HUES64 (cell line): ENCODE data around the gene GNB1L.
"Not testable (repeated sequence)": the region's sequence is repeated elsewhere in the genome, so short reads cannot be mapped to it uniquely, and the experiment has no call there.

ENCODE experiments used
- H3K27ac ChIP-seq: 2 replicates; pipeline ENCODE4 v1.7.0; 2013; ENCODE audit warnings: low read depth, low read length, inconsistent platforms
- H3K27me3 ChIP-seq: 2 replicates; pipeline ENCODE4 v1.6.1; 2013; ENCODE audit warnings: mild to moderate bottlenecking, low read length; ENCODE audit not compliant: insufficient read depth
- H3K36me3 ChIP-seq: 2 replicates; pipeline ENCODE4 v1.6.1; 2013; ENCODE audit warnings: mild to moderate bottlenecking, low read length; ENCODE audit not compliant: insufficient read depth
- H3K4me1 ChIP-seq: 2 replicates; pipeline ENCODE4 v1.6.1; 2013; ENCODE audit warnings: mild to moderate bottlenecking, low read length, moderate library complexity; ENCODE audit not compliant: insufficient read depth
- H3K4me3 ChIP-seq: 2 replicates; pipeline ENCODE4 v1.5.1; 2013; ENCODE audit warnings: mild to moderate bottlenecking, low read length, moderate library complexity
- H3K9ac ChIP-seq: 2 replicates; pipeline ENCODE4 v1.6.1; 2013; ENCODE audit warnings: mild to moderate bottlenecking, low read depth, low read length
- H3K9me3 ChIP-seq: 2 replicates; pipeline ENCODE4 v1.6.1; 2013; ENCODE audit warnings: low read depth, low read length; ENCODE audit not compliant: insufficient read depth
- WGBS: fragments of 150-250, 120-280 bp; methylation state at CpG from one replicate; pipeline ENCODE4 v1.1.7; 2013; ENCODE audit warnings: missing lambda C conversion rate; 5-methylcytosine and 5-hydroxymethylcytosine counted together

Gene GNB1L

DNA sequence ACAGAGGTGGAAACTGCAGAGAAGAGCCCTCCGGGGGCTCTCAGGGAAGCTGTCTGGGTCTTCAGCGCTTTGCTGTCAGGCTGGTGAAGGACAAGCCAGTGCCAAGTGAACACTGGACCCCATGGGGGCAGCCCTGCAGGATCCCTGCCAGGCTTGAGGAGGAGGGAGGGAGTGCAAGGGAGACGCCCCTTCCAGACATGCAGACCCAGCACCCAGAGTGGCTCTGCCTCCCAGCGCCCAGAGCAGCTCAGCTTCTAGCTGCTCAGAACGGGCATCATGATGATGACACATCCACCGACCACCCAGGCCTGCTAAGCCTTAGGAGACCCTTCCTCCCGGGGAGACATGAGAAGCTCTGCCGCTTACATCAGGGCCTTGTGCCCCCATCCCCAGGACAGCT, 54.4 kb downstream of the GNB1L start:
- H3K27ac ChIP-seq, result no peak overlapping the region
- 92% methylated on average over 8 of the region's 8 CpGs for WGBS
- no peaks in the 10 kb centered on the region for H3K4me1 ChIP-seq
- H3K27me3 ChIP-seq, result no peaks in the 10 kb centered on the region
- no peaks in the 10 kb centered on the region for H3K9me3 ChIP-seq
- H3K36me3 ChIP-seq, result no peaks in the 10 kb centered on the region
- no peak overlapping the region for H3K9ac ChIP-seq
- H3K4me3 ChIP-seq, result no peak overlapping the region

DNA sequence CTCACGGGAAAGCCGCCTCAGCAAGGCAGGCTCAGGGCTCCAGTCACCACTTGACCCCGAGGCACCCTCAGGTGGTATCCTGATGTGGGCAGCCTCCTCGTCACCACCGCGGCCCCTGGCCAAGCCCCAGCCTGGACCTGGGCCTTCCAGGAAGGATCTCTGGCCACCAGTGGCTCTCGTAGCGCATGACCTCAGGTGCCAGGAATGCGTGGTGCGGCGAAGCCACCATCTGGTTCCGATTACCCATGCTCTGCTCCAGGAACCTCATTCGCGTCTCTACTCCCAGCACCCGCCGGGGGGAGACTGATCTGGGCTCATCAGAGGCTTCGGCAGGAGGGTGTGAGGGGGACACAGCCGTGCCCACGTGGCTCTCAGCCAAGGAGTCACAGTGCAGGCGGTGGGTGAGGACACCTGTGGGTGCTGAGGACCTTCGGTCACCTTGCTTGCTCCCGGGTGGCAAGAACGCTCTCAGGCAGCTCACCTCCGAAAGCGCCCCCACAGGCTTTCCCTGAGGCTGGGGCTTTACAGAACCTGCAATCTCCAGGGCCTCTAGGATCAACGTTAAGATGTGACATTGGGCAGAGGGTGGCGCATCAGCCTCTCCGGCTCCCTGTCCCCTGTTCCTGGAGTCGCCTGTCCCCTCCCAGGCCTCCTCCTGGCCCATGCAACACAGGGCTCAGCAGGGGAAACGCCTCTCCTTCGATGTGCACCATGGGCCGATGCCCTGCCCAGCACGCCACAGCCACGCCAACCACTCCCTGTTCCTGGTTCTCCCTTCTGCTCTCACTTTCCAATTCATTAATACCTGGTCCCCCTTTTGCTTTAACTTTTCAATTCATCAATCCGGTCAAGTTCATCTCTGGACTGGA, 55.1 kb downstream of the GNB1L start:
- Histone ChIP-seq H3K9me3 (no peaks in the 10 kb centered on the region), H3K27me3 (no peaks in the 10 kb centered on the region), H3K36me3 (no peaks in the 10 kb centered on the region), H3K9ac (no peak overlapping the region), H3K4me1 (no peaks in the 10 kb centered on the region), H3K4me3 (no peak overlapping the region), H3K27ac (no peak overlapping the region)
- 92% methylated on average over 35 of the region's 35 CpGs for WGBS

DNA sequence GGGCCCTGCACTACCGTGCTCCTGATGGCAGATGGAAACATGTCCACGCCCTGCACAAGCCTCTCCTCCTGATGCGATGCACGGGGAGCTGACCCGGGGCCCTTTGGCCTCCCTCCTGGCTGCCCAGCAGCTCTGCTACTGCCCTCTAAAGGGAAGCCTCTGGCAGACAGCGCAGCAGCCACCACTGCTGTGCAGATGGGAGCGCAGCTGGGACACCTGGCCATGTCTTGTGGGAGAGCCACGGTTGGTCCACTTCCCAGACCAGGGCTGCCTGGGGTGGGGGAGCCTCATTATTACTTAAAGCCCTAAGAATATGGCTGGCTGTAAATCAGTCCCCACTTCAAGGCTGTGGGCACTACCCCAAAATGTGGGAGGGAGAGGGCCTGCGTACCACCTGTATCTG, 55.8 kb downstream of the GNB1L start:
- H3K4me1 ChIP-seq, result no peaks in the 10 kb centered on the region
- no peak overlapping the region for H3K27ac ChIP-seq
- no peaks in the 10 kb centered on the region for H3K36me3 ChIP-seq
- no peaks in the 10 kb centered on the region for H3K27me3 ChIP-seq
- no peak overlapping the region for H3K4me3 ChIP-seq
- H3K9me3 ChIP-seq, result no peaks in the 10 kb centered on the region
- no peak overlapping the region for H3K9ac ChIP-seq
- 95% methylated on average over 9 of the region's 9 CpGs for WGBS

DNA sequence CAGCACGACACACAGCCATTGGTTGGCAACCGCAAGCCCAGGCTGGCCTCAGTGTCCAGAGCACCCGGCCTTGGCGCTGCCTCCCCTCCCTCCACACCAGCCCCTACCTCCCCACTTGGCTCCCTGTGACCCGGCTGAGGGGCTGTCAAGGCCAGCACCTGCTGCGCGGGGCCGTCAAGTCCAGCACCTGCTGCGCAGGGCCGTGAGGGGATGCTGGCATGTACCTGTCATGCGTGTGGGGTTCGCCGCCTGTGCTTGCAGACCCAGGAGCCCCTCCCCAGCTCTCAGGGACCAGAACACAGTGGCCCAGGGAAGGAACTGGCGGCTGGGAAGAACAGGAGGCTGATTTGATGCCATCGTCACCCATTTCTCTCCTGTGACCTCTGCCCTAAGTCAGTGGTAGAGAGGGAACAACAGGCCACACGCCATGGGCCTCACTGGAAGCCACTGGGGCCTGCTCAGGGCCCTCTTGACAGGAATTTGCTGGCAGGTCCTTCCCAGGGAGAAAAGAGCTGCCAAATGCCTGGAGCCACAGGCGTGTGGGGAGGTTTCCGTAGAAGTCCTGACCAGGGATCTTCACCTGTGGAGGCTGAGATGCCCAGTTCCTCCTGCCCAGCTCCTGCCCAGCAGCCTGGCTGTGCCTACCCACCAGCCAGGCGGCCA, 56.5 kb downstream of the GNB1L start:
- 94% methylated on average over 19 of the region's 19 CpGs for WGBS
- H3K9me3 ChIP-seq, result no peaks in the 10 kb centered on the region
- no peak overlapping the region for H3K4me3 ChIP-seq
- no peak overlapping the region for H3K9ac ChIP-seq
- no peak overlapping the region for H3K27ac ChIP-seq
- H3K4me1 ChIP-seq, result no peaks in the 10 kb centered on the region
- H3K27me3 ChIP-seq, result no peaks in the 10 kb centered on the region
- no peaks in the 10 kb centered on the region for H3K36me3 ChIP-seq

DNA sequence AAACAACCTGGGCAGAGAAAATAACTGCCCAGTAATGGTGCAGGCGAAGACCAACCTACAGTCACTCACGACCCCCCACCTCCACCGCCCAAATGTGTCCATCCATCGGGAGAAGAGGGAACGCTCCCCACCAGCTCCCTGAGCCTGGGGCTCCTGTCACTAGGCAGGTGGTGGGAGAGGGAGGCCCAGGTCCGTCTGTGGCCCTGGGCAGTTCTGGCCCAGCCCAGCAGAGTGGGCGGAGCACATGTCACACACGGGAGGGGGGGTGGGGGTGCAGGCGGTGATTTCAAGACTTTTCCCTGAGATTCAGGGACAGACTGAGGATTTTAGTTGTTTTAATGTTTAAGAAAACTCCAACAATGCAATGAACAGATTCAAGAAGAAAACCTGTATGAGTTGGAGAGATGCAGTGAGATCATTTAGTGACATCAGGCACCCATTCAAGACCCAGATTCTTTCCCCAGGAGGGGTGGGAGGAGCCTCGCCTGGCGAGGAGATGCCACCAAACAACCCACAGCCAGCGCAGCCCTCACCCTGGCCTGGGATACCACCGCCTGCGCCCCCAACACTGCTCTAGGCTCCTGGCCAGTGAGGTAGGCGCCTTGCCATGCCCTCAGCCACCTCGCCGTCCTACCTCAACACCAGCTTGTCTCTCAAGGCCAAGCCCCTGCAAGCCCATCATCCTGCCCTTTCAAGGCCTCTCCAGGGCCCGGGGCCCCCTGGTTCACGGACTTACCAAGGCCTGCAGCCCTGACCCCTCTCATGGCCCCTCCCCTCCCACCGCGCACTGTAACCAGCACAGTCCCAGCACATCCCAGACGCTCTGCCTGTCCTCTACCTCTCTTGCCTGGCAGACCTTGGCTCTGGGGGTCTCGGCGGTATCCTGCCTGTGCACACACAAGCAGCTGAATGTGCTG, 57.3 kb downstream of the GNB1L start:
- Histone ChIP-seq H3K4me3 (no peak overlapping the region), H3K36me3 (no peaks in the 10 kb centered on the region), H3K4me1 (no peaks in the 10 kb centered on the region), H3K9me3 (no peaks in the 10 kb centered on the region), H3K27ac (no peak overlapping the region), H3K9ac (no peak overlapping the region), H3K27me3 (no peaks in the 10 kb centered on the region)
- 79% methylated on average over 22 of the region's 24 CpGs for WGBS

DNA sequence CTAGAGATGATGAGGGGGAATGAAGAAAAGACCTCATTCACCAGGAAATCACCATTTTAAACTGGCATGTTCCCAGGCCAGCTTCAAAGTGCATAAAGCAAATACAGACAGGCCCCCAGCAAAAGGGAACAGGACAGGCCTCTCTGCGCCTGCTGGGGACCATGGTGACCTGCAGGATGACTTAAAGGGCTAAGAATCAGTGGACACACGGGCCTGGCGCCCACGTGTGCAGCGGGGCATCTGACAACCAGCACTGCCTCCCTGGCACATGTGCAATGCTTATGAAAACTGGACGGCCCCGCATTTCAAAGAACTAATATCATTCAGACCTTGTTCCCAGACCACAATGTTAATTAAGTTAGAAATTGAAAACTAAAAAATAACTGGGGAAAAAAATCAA, 58.5 kb downstream of the GNB1L start:
- no peaks in the 10 kb centered on the region for H3K27me3 ChIP-seq
- H3K4me3 ChIP-seq, result no peak overlapping the region
- no peak overlapping the region for H3K27ac ChIP-seq
- H3K4me1 ChIP-seq, result no peaks in the 10 kb centered on the region
- no peaks in the 10 kb centered on the region for H3K9me3 ChIP-seq
- H3K9ac ChIP-seq, result no peak overlapping the region
- 83% methylated on average over 7 of the region's 7 CpGs for WGBS
- no peaks in the 10 kb centered on the region for H3K36me3 ChIP-seq

DNA sequence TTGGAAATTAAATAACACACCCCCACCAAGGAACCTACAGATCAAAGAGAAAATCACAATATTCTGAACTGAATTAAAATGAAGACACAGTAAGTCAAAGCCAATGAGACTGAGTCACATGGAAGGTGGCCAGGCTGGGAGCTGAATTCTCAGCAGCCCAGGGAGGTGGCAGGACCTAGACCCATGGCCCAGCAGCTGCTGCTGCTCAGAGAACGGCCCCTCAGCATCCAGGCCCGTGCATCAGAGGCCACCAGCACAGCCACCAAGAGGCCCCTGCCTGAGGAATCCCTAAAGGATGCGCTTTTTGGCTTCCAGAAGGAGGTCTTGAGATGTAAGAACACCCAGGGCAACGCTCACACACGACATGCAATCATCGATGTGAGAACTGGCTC, 59.1 kb downstream of the GNB1L start:
- Histone ChIP-seq H3K4me1 (no peaks in the 10 kb centered on the region), H3K27me3 (no peaks in the 10 kb centered on the region), H3K27ac (no peak overlapping the region), H3K9ac (no peak overlapping the region), H3K36me3 (no peaks in the 10 kb centered on the region), H3K4me3 (no peak overlapping the region), H3K9me3 (no peaks in the 10 kb centered on the region)
- WGBS, result 92% methylated on average over 6 of the region's 6 CpGs

DNA sequence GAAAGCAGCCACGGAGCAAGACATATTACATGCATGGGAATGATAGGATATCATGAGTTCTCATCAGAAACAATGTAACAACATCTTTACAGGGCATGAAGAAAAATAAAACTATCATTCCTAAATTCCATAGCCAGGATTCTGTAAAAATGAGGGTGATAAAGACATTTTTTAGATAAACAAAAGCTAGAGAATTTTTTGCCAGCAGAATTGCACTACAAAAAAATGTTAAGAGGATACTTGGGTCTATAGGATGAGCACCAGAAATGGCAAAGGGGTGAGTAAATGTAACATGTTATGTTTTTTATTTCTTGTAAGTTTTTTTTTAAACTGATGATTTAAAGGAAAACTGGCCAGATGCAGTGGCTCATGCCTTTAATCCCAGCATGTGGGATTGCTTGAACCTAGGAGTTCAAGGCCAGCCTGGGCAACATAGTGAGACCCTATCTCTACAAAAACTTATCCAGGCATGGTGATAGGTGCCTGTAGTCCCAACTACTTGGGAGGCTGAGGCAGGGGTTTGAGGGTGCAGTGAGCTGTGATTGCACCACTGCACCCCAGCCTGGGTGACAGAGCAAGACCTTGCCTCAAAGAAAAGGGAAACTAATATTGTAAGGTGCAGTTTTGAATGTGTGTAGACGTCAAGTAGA, 60.9 kb downstream of the GNB1L start:
- 91% methylated on average over 1 of the region's 2 CpGs for WGBS

DNA sequence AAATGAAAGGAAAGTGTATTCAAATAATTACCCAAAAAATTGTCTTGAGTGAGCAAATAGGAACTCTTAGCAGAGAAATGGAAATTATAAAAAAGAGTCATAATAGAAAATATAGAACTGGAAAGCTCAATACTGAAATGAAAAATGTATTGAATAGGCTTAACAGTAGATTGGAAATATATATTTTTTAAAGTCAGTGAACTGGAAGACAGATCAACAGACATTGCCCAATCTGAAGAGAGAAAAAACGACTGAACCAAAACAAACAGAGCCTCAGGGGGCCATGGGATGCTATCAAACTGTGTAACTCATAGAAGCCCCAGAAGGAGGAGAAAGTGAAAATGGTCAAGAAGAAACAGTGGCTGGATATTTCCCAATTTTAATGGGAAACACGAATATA, 61.5 kb downstream of the GNB1L start:
- no peaks in the 10 kb centered on the region for H3K9me3 ChIP-seq
- H3K27ac ChIP-seq, result no peak overlapping the region
- H3K9ac ChIP-seq, result no peak overlapping the region
- H3K27me3 ChIP-seq, result no peaks in the 10 kb centered on the region
- H3K4me1 ChIP-seq, result no peaks in the 10 kb centered on the region
- no peak overlapping the region for H3K4me3 ChIP-seq
- H3K36me3 ChIP-seq, result no peaks in the 10 kb centered on the region
- WGBS, result 79% methylated on average over 2 of the region's 2 CpGs

More for the DNA sequence above, 60.9 kb downstream of the GNB1L start:
- H3K4me3 ChIP-seq, result no peak overlapping the region
- H3K27me3 ChIP-seq, result no peaks in the 10 kb centered on the region
- no peaks in the 10 kb centered on the region for H3K4me1 ChIP-seq
- no peaks in the 10 kb centered on the region for H3K36me3 ChIP-seq
- H3K27ac ChIP-seq, result no peak overlapping the region
- H3K9me3 ChIP-seq, result no peaks in the 10 kb centered on the region
- no peak overlapping the region for H3K9ac ChIP-seq

DNA sequence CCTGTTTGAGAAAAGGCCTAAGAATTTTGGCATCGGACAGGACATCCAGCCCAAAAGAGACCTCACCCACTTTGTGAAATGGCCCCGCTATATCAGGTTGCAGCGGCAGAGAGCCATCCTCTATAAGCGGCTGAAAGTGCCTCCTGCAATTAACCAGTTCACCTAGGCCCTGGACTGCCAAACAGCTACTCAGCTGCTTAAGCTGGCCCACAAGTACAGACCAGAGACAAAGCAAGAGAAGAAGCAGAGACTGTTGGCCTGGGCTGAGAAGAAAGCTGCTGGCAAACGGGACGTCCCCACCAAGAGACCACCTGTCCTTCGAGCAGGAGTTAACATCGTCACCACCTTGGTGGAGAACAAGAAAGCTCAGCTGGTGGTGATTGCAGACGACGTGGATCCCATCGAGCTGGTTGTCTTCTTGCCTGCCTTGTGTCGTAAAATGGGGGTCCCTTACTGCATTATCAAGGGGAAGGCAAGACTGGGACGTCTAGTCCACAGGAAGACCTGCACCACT, 62.2 kb downstream of the GNB1L start:
- H3K36me3 ChIP-seq, H3K27ac ChIP-seq, H3K4me1 ChIP-seq, H3K4me3 ChIP-seq, H3K27me3 ChIP-seq, H3K9ac ChIP-seq, H3K9me3 ChIP-seq: not testable (repeated sequence)
- 94% methylated on average over 13 of the region's 13 CpGs for WGBS
